GM23338 (cell line): ENCODE data around the gene IGFBP6. TPM values are rescaled to one million over a fixed set of nuclear protein-coding genes. Genes with fewer than 3 reads are reported as not detected.
A peak's percentile ranks its signal among the peaks of the same experiment; 100 is the strongest.

Experiments used
- ATAC-seq: fragments of 200-7000 bp; cut with Tn5 transposase; 3 replicates; pipeline ENCODE4 v1.9.1; 2020
- DNase-seq: peaks from one replicate; pipeline ENCODE4 v3.0.0-alpha.2; 2015; ENCODE audit warnings: low spot score
- H2AFZ ChIP-seq: fragments of 200-600 bp; sonication (generic); 2 replicates; pipeline ENCODE4 v1.8.0; 2016; ENCODE audit warnings: antibody characterized with exemption, mild to moderate bottlenecking, moderate library complexity
- H3F3A ChIP-seq: fragments of 200-600 bp; sonication (generic); replicated peaks from 2 replicates; pipeline ENCODE4 v1.8.0; 2017; ENCODE audit warnings: antibody characterized with exemption, mixed run types, low read depth
- H3K27ac ChIP-seq: fragments of 200-600 bp; sonication (generic); 2 replicates; pipeline ENCODE4 v1.6.1; 2016; ENCODE audit warnings: low read depth
- H3K27me3 ChIP-seq: fragments of 200-600 bp; sonication (generic); 2 replicates; pipeline ENCODE4 v1.8.0; 2016; ENCODE audit warnings: mild to moderate bottlenecking, mixed run types, moderate library complexity; ENCODE audit not compliant: insufficient read depth
- H3K36me3 ChIP-seq: fragments of 200-600 bp; sonication (generic); 2 replicates; pipeline ENCODE4 v1.8.0; 2016; ENCODE audit warnings: mild to moderate bottlenecking; ENCODE audit not compliant: insufficient read depth
- H3K4me1 ChIP-seq: fragments of 200-600 bp; sonication (generic); 2 replicates; pipeline ENCODE4 v1.8.0; 2016; ENCODE audit warnings: mild to moderate bottlenecking, moderate library complexity; ENCODE audit not compliant: insufficient read depth
- H3K4me2 ChIP-seq: fragments of 200-600 bp; sonication (generic); 2 replicates; pipeline ENCODE4 v1.7.1; 2017; ENCODE audit warnings: mixed run types
- H3K4me3 ChIP-seq: fragments of 200-600 bp; sonication (generic); 2 replicates; pipeline ENCODE4 v1.6.1; 2016; ENCODE audit warnings: mixed run types
- H3K79me2 ChIP-seq: fragments of 200-600 bp; sonication (generic); replicated peaks from 2 replicates; pipeline ENCODE4 v1.8.0; 2017; ENCODE audit warnings: mild to moderate bottlenecking; ENCODE audit not compliant: insufficient read depth
- H3K9me2 ChIP-seq: fragments of 200-600 bp; sonication (generic); 2 replicates; pipeline ENCODE4 v1.8.0; 2017; ENCODE audit not compliant: insufficient read depth
- H4K20me1 ChIP-seq: fragments of 200-600 bp; sonication (generic); replicated peaks from 2 replicates; pipeline ENCODE4 v1.8.0; 2017; ENCODE audit warnings: mild to moderate bottlenecking; ENCODE audit not compliant: insufficient read depth
- H3K27ac Mint-ChIP-seq: 2 replicates; pipeline ENCODE4 v1.8.0; 2020; ENCODE audit warnings: inconsistent platforms, mild to moderate bottlenecking, moderate library complexity, mixed read lengths
- H3K27me3 Mint-ChIP-seq: 3 replicates; pipeline ENCODE4 v1.8.0; 2022; ENCODE audit warnings: low read depth, mild to moderate bottlenecking, moderate library complexity, mixed read lengths, inconsistent platforms; ENCODE audit not compliant: insufficient read depth, poor library complexity
- H3K36me3 Mint-ChIP-seq: 3 replicates; pipeline ENCODE4 v1.8.0; 2021; ENCODE audit warnings: low read depth, mild to moderate bottlenecking, inconsistent platforms, moderate library complexity, mixed read lengths
- H3K4me1 Mint-ChIP-seq: 3 replicates; pipeline ENCODE4 v1.8.0; 2020; ENCODE audit warnings: mild to moderate bottlenecking, inconsistent platforms, mixed read lengths
- H3K4me3 Mint-ChIP-seq: 3 replicates; pipeline ENCODE4 v1.8.0; 2021; ENCODE audit warnings: moderate library complexity, mild to moderate bottlenecking, inconsistent platforms, mixed read lengths
- H3K9me3 Mint-ChIP-seq: 3 replicates; pipeline ENCODE4 v1.8.0; 2020; ENCODE audit warnings: moderate library complexity, mild to moderate bottlenecking, inconsistent platforms, mixed read lengths
- CTCF ChIP-seq, 2 experiments: fragments of 200-600 bp in 1 of 2; sonication (generic) in 1 of 2; conservative IDR thresholded peaks; 2 replicates each; pipeline versions ENCODE4 v1.5.1 to v1.6.1; 2016 to 2017; ENCODE audit warnings: antibody characterized with exemption in 2 of 2, low read depth in 2 of 2, mild to moderate bottlenecking in 2 of 2, moderate library complexity in 1 of 2
- ETS1 ChIP-seq: IDR thresholded peaks from 2 replicates; pipeline ENCODE4 v1.6.1; 2016; ENCODE audit warnings: antibody characterized with exemption
- EZH2 ChIP-seq: fragments of 200-600 bp; sonication (generic); IDR thresholded peaks from one replicate; pipeline ENCODE4 v1.8.0; 2017; ENCODE audit warnings: antibody characterized with exemption, mild to moderate bottlenecking, low read depth; ENCODE audit not compliant: unreplicated experiment
- EZH2phosphoT487 ChIP-seq: fragments of 200-600 bp; sonication (generic); IDR thresholded peaks from one replicate; pipeline ENCODE4 v1.8.1; 2018; ENCODE audit warnings: antibody characterized with exemption; ENCODE audit not compliant: unreplicated experiment
- NANOG ChIP-seq: IDR thresholded peaks from 2 replicates; pipeline ENCODE4 v1.6.1; 2016; ENCODE audit warnings: antibody characterized with exemption, borderline replicate concordance
- POLR2AphosphoS5 ChIP-seq: IDR thresholded peaks from 2 replicates; pipeline ENCODE4 v1.6.1; 2016; ENCODE audit warnings: antibody characterized with exemption, low read depth
- REST ChIP-seq: IDR thresholded peaks from one replicate; pipeline ENCODE4 v1.6.1; 2018; ENCODE audit warnings: antibody characterized with exemption; ENCODE audit not compliant: unreplicated experiment
- STAT1 ChIP-seq: IDR thresholded peaks from one replicate; pipeline ENCODE4 v1.6.1; 2016; ENCODE audit warnings: antibody characterized with exemption; ENCODE audit not compliant: unreplicated experiment
- ZNF114 ChIP-seq: fragments of 250-450 bp; sonication (Bioruptor Pico); IDR thresholded peaks from 2 replicates; pipeline ENCODE4 v1.5.0; 2020; ENCODE audit warnings: mild to moderate bottlenecking, moderate library complexity
- ZNF462 ChIP-seq: fragments of 250-450 bp; sonication (Bioruptor Pico); IDR thresholded peaks from 2 replicates; pipeline ENCODE4 v1.5.0; 2020; ENCODE audit warnings: mild to moderate bottlenecking, moderate library complexity
- polyA plus RNA-seq: library from polyadenylated mRNA; unstranded; fragments of >200 nt; fragmentation: Nextera tagmentation; extraction: Ambion mirVana; gene quantifications from 2 replicates; pipeline ENCODE4 v1.2.1, GENCODE V29; 2016
- total RNA-seq: library from RNA; depleted of rRNA; stranded (reverse); fragments of >200 nt; shearing (Covaris generic); gene quantifications from 2 replicates; pipeline ENCODE4 v1.2.3, GENCODE V29; 2014

IGFBP6 gene
- total and polyA plus RNA-seq, 2 experiments from 2014 or later: 14.7 to 16.6 TPM

GRCh38 chr12:53078425-53079225 lies 18.8 kb upstream of the IGFBP6 start:
- H3K79me2 ChIP-seq: no peaks in the 10 kb centered on the region
- peak overlapping the region; percentile 82 for H3K4me3 Mint-ChIP-seq
- peak overlapping the region; percentile 81 for H3K27ac ChIP-seq
- peaks cover 16% of the 10 kb centered on the region; the same call in 1 of the 2 replicates for H3F3A ChIP-seq
- no peaks in the 10 kb centered on the region for H3K9me3 Mint-ChIP-seq
- H3K36me3 Mint-ChIP-seq: peaks cover 7% of the 10 kb centered on the region; the same call in 1 of the 3 replicates
- peak overlapping the region; percentile 88 for H3K4me2 ChIP-seq
- H2AFZ ChIP-seq: peak overlapping the region; percentile 96
- peak overlapping the region; percentile 91 for H3K4me3 ChIP-seq
- peak; percentile 46 for ATAC-seq
- H3K4me1 Mint-ChIP-seq: peaks cover 11% of the 10 kb centered on the region
- peak; percentile 72 for DNase-seq
- peaks cover 29% of the 10 kb centered on the region for H3K27me3 ChIP-seq
- H4K20me1 ChIP-seq: no peaks in the 10 kb centered on the region
- TF ChIP-seq ETS1 (no peak), STAT1 (no peak), EZH2phosphoT487 (no peak), REST (no peak), ZNF114 (no peak), POLR2AphosphoS5 (no peak), ZNF462 (CRISPR knock-in tag) (no peak), EZH2 (no peak), CTCF (conservative IDR thresholded peaks at IDR 0.05; ENCODE audit: low read depth in 2 of 2) (no peak), NANOG (no peak)
- no peaks in the 10 kb centered on the region for H3K9me2 ChIP-seq
- H3K36me3 ChIP-seq: no peaks in the 10 kb centered on the region
- H3K27me3 Mint-ChIP-seq: peaks cover 18% of the 10 kb centered on the region
- peaks cover 8% of the 10 kb centered on the region for H3K4me1 ChIP-seq
- H3K27ac Mint-ChIP-seq: peak overlapping the region; percentile 81; the same call in 1 of the 2 replicates
